ENCODE data around the gene PLAAT3.
"Not testable (repeated sequence)": the region's sequence is repeated elsewhere in the genome, so short reads cannot be mapped to it uniquely, and the experiment has no call there.

DNA sequence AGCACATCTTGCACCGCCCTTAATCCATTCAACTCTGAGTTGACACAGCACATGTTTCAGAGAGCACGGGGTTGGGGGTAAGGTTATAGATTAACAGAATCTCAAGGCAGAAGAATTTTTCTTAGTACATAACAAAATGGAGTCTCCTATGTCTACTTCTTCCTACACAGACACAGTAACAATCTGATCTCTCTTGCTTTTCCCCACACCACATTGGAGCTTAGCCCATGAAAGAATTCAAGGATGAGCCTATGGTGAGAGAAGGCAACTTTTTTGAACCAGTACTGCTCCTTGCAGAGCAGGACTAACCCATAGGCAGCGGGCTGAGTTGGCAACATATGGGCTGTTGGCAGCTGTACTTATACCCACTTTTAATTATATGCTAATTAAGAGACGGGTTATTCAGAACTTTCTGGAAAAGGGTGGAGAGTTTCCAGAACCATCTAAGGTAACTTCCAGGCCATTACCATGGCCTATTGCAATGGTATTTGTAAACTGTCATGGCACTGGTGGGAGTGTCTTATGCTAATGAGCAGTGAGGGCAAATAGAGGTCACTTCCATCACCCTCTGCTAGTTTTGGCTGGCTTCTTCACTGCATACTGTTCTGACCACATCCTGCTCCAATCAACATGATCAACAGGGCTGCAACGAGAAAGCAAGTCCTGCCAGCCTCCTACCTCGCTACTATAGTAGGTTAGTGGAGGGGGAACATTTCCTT is 83.0 kb downstream of the PLAAT3 start:
- TF ChIP-seq, protein P1, sequence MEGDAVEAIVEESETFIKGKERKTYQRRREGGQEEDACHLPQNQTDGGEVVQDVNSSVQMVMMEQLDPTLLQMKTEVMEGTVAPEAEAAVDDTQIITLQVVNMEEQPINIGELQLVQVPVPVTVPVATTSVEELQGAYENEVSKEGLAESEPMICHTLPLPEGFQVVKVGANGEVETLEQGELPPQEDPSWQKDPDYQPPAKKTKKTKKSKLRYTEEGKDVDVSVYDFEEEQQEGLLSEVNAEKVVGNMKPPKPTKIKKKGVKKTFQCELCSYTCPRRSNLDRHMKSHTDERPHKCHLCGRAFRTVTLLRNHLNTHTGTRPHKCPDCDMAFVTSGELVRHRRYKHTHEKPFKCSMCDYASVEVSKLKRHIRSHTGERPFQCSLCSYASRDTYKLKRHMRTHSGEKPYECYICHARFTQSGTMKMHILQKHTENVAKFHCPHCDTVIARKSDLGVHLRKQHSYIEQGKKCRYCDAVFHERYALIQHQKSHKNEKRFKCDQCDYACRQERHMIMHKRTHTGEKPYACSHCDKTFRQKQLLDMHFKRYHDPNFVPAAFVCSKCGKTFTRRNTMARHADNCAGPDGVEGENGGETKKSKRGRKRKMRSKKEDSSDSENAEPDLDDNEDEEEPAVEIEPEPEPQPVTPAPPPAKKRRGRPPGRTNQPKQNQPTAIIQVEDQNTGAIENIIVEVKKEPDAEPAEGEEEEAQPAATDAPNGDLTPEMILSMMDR (conservative IDR thresholded peaks at IDR 0.05) = not testable (repeated sequence)
- TF ChIP-seq ZFX (IDR thresholded peaks at IDR 0.05) = not testable (repeated sequence)
